ENCODE measurements around the gene GULP1.
A peak's percentile ranks its signal among the peaks of the same experiment; 100 is the strongest.

GULP1 gene

GRCh38 chr2:188367164-188367563 is 75.5 kb downstream of the GULP1 start (continued):
- no peak for TF ChIP-seq ZBTB10 (tag by site-specific recombination; IDR thresholded peaks at IDR 0.05)
- no peak for TF ChIP-seq ZBTB17 (tag by site-specific recombination; IDR thresholded peaks at IDR 0.05)
- TF ChIP-seq HOXD13 (CRISPR knock-in tag; IDR thresholded peaks at IDR 0.05; ENCODE audit: borderline replicate concordance): no peak
- TF ChIP-seq WT1 (tag by site-specific recombination; IDR thresholded peaks at IDR 0.05): no peak

GRCh38 chr2:188369365-188369764 is 77.7 kb downstream of the GULP1 start:
- TF ChIP-seq ZBTB17 (tag by site-specific recombination; IDR thresholded peaks at IDR 0.05): no peak
- no peak for TF ChIP-seq KLF1 (tag by site-specific recombination; IDR thresholded peaks at IDR 0.05)
- TF ChIP-seq, protein P1, sequence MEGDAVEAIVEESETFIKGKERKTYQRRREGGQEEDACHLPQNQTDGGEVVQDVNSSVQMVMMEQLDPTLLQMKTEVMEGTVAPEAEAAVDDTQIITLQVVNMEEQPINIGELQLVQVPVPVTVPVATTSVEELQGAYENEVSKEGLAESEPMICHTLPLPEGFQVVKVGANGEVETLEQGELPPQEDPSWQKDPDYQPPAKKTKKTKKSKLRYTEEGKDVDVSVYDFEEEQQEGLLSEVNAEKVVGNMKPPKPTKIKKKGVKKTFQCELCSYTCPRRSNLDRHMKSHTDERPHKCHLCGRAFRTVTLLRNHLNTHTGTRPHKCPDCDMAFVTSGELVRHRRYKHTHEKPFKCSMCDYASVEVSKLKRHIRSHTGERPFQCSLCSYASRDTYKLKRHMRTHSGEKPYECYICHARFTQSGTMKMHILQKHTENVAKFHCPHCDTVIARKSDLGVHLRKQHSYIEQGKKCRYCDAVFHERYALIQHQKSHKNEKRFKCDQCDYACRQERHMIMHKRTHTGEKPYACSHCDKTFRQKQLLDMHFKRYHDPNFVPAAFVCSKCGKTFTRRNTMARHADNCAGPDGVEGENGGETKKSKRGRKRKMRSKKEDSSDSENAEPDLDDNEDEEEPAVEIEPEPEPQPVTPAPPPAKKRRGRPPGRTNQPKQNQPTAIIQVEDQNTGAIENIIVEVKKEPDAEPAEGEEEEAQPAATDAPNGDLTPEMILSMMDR (tag by site-specific recombination; IDR thresholded peaks at IDR 0.05): 0 out of 2 replicates have a peak, but pooled peaks have one; percentile 41
- TF ChIP-seq ZNF394 (tag by site-specific recombination; IDR thresholded peaks at IDR 0.05; ENCODE audit: borderline replicate concordance): no peak
- no peak for TF ChIP-seq ZFHX2 (tag by site-specific recombination; conservative IDR thresholded peaks at IDR 0.05)
- TF ChIP-seq ZNF677 (tag by site-specific recombination; IDR thresholded peaks at IDR 0.05): no peak
- no peak for TF ChIP-seq ZNF184 (tag by site-specific recombination; IDR thresholded peaks at IDR 0.05)
- no peak for TF ChIP-seq WT1 (tag by site-specific recombination; IDR thresholded peaks at IDR 0.05)
- no peak for TF ChIP-seq ZNF426 (tag by site-specific recombination; IDR thresholded peaks at IDR 0.05)
- peak; percentile 71 for TF ChIP-seq ZNF654 (tag by site-specific recombination; IDR thresholded peaks at IDR 0.05; ENCODE audit: low read depth)
- no peak for TF ChIP-seq ZBTB1 (tag by site-specific recombination; IDR thresholded peaks at IDR 0.05)
- no peak for TF ChIP-seq ZNF513 (tag by site-specific recombination; IDR thresholded peaks at IDR 0.05)
- no peak for TF ChIP-seq ZNF549 (tag by site-specific recombination; IDR thresholded peaks at IDR 0.05)
- H3K4me1 ChIP-seq (ENCODE audit: control insufficient read depth, insufficient read depth, low read length): no peaks in the 10 kb centered on the region
- POLR2A ChIA-PET: interaction anchor here (1.0 to 1.5 kb wide), 2 partner anchors 75 to 77 kb away, joined by 3 to 4 read pairs; no protein-coding TSS in a partner anchor
- no peaks in the 10 kb centered on the region for H3K36me3 ChIP-seq (ENCODE audit: control insufficient read depth in 2 of 2, insufficient read depth in 1 of 2, low read length in 2 of 2)
- H3K9me3 ChIP-seq (ENCODE audit: control insufficient read depth, insufficient read depth, low read depth, low read length): no peaks in the 10 kb centered on the region
- H3K27ac ChIP-seq (ENCODE audit: extremely low read depth, low read depth, low read length): no peak overlapping the region
- CTCF ChIA-PET: interaction anchor here (0.6 to 1.9 kb wide), 13 partner anchors 9 to 872 kb away, joined by 3 to 10 read pairs (median 3); partner anchors contain the start of gene GULP1
- no peak overlapping the region for H3K4me3 ChIP-seq (ENCODE audit: low read depth, low read length)

- ChIA-PET POLR2A (no interaction called here), CTCF (no interaction called here)
Measured at GRCh38 chr2:188378371-188378950, 86.8 kb downstream of the GULP1 start.

More at GRCh38 chr2:188378371-188378950, 86.8 kb downstream of the GULP1 start:
- Histone ChIP-seq H3K4me3 (ENCODE audit: low read depth, low read length) (no peak overlapping the region), H3K36me3 (ENCODE audit: control insufficient read depth in 2 of 2, insufficient read depth in 1 of 2, low read length in 2 of 2) (no peaks in the 10 kb centered on the region), H3K27ac (ENCODE audit: extremely low read depth, low read depth, low read length) (no peak overlapping the region), H3K4me1 (ENCODE audit: control insufficient read depth, insufficient read depth, low read length) (no peaks in the 10 kb centered on the region), H3K9me3 (ENCODE audit: control insufficient read depth, insufficient read depth, low read depth, low read length) (no peaks in the 10 kb centered on the region; the same call in 1 of the 2 replicates)
- TF ChIP-seq ZNF664 (tag by site-specific recombination; IDR thresholded peaks at IDR 0.05) (no peak), ZNF529 (tag by site-specific recombination; IDR thresholded peaks at IDR 0.05; ENCODE audit: insufficient replicate concordance) (no peak), ZNF24 (tag by site-specific recombination; IDR thresholded peaks at IDR 0.05) (no peak), ZNF692 (tag by site-specific recombination; IDR thresholded peaks at IDR 0.05) (no peak), ZNF140 (tag by site-specific recombination; IDR thresholded peaks at IDR 0.05) (no peak), KLF7 (tag by site-specific recombination; IDR thresholded peaks at IDR 0.05; ENCODE audit: borderline replicate concordance) (no peak)

All from HEK293 (cell line).